Measurements from ENCODE around the gene C1orf52. TPM values are rescaled to one million over a fixed set of nuclear protein-coding genes. Genes with fewer than 3 reads are reported as not detected.
A peak's percentile ranks its signal among the peaks of the same experiment; 100 is the strongest.

The C1orf52 gene
- total RNA-seq, 2 experiments from 2014 or later, result 35.6 to 37.4 TPM

- no TSS peak for BruUV-seq (replicated peaks)
- Histone ChIP-seq H3K4me3 (ENCODE audit: low read depth, low read length, poor library complexity, severe bottlenecking) (no peak overlapping the region), H3K4me1 (ENCODE audit: insufficient read depth, low read length, poor library complexity, severe bottlenecking) (no peaks in the 10 kb centered on the region), H3K4me2 (ENCODE audit: low read length) (no peak overlapping the region), H3K79me2 (ENCODE audit: insufficient read depth, low read depth, low read length) (no peaks in the 10 kb centered on the region), H3K36me3 (ENCODE audit: insufficient read depth, low read length) (no peaks in the 10 kb centered on the region), H3K27ac (ENCODE audit: low read depth, low read length, poor library complexity, severe bottlenecking) (no peak overlapping the region), H4K20me1 (ENCODE audit: insufficient read depth, low read length) (no peaks in the 10 kb centered on the region), H2AFZ (ENCODE audit: low read length) (no peak overlapping the region), H3K9me3 (ENCODE audit: low read length) (no peaks in the 10 kb centered on the region), H3K9me2 (ENCODE audit: insufficient read depth, low read length) (no peaks in the 10 kb centered on the region)
- ChIA-PET POLR2A (no interaction called here), CTCF (ENCODE audit: unreplicated experiment) (no interaction called here)
- intact Hi-C loops (cut with micrococcal nuclease; ENCODE audit: unreplicated experiment), result no loop called here
- TF ChIP-seq CTCF (conservative IDR thresholded peaks at IDR 0.05; ENCODE audit: low read length), result no peak
- TF ChIP-seq EZH2phosphoT487 (IDR thresholded peaks at IDR 0.05; ENCODE audit: borderline replicate concordance, low read depth, low read length), result no peak
- no peak for DNase-seq (ENCODE audit: low spot score)
Observed at GRCh38 chr1:85237613-85238012, 21.8 kb downstream of the C1orf52 start.

DNA sequence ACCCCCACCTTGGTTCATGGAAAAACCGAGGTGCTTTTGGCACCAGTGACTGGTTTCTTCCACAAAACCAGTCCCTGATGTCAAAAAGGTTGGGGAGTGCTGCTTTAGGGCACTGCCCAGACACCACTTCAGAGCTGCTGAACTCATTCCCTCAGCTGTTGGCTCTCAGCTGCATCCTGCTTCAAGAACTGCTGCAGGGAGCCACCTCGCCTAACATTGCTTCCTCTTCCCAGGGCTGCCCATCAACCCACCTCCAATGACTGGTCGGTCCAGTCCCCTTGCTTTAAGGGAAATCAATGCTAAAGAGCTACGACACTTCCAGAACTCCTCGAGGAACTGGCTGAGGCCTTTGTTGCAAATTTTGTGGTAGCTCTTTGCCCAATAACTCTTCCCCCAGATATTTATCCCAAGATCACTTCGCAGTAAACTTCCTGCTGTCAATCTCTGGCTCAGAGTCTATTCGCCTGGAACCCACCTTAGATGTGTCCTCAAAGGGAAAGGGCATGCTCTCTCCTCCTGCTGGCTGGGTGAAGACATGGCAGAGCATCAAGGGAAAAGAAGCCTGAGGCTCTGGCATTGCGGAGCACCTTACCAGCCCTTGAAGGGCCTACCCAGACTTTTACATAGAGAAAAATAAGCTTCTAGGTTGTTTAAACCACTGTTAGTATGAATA is 29.0 kb downstream of the C1orf52 start:
- DNase-seq (ENCODE audit: low spot score), result no peak

More for the DNA sequence above, 29.0 kb downstream of the C1orf52 start:
- no TSS peak for BruUV-seq (replicated peaks)
- H3K4me2 ChIP-seq (ENCODE audit: low read length), result no peak overlapping the region
- no peak overlapping the region; the same call in 1 of the 2 replicates for H2AFZ ChIP-seq (ENCODE audit: low read length)
- no peak overlapping the region for H3K27ac ChIP-seq (ENCODE audit: low read depth, low read length, poor library complexity, severe bottlenecking)
- no peaks in the 10 kb centered on the region for H4K20me1 ChIP-seq (ENCODE audit: insufficient read depth, low read length)
- ChIA-PET CTCF (ENCODE audit: unreplicated experiment) (no interaction called here), POLR2A (interaction anchor here (1.1 to 1.2 kb wide), 2 partner anchors 17 to 345 kb away, joined by 3 read pairs; no protein-coding TSS in a partner anchor)
- intact Hi-C loops (cut with micrococcal nuclease; ENCODE audit: unreplicated experiment), result no loop called here
- peak; percentile 27; the same call in 1 of the 2 replicates for TF ChIP-seq CTCF (conservative IDR thresholded peaks at IDR 0.05; ENCODE audit: low read length)
- TF ChIP-seq EZH2phosphoT487 (IDR thresholded peaks at IDR 0.05; ENCODE audit: borderline replicate concordance, low read depth, low read length), result no peak
- H3K4me1 ChIP-seq (ENCODE audit: insufficient read depth, low read length, poor library complexity, severe bottlenecking), result no peaks in the 10 kb centered on the region
- H3K4me3 ChIP-seq (ENCODE audit: low read depth, low read length, poor library complexity, severe bottlenecking), result no peak overlapping the region
- H3K9me3 ChIP-seq (ENCODE audit: low read length), result no peaks in the 10 kb centered on the region
- no peaks in the 10 kb centered on the region for H3K9me2 ChIP-seq (ENCODE audit: insufficient read depth, low read length)
- H3K36me3 ChIP-seq (ENCODE audit: insufficient read depth, low read length), result no peaks in the 10 kb centered on the region
- no peaks in the 10 kb centered on the region for H3K79me2 ChIP-seq (ENCODE audit: insufficient read depth, low read depth, low read length)
